Measurements from ENCODE around the gene TNK1. TPM values are rescaled to one million over a fixed set of nuclear protein-coding genes. Genes with fewer than 3 reads are reported as not detected.

The TNK1 gene
- total RNA-seq, 4 donors from 2014 or later, result 13.0 to 25.4 (median 19.7) TPM

- no peak for DNase-seq (ENCODE audit: low spot score in 2 of 2)
- intact Hi-C loops (cut with DNase I; ENCODE audit: low total_unique reads), result loop anchor here (10.0 kb wide), 1 partner anchor 55 kb away; no protein-coding TSS in a partner anchor
- no peak within 1 kb of the TSS for H3K4me3 ChIP-seq (ENCODE audit: low read depth, poor library complexity, severe bottlenecking)
- TF ChIP-seq CTCF (IDR thresholded peaks at IDR 0.05), result no peak
- TF ChIP-seq POLR2A (IDR thresholded peaks at IDR 0.05), result no peak
- 74 to 85% methylated on average over 9 to 17 of the region's 17 CpGs for WGBS, 2 donors
Observed at GRCh38 chr17:7419819-7420610, 39.1 kb downstream of the TNK1 start, which contains the start of gene SPEM1. SPEM1 (plus strand) TSS chr17:7420324; CDS start chr17:7420385, 61 bp downstream.

DNA sequence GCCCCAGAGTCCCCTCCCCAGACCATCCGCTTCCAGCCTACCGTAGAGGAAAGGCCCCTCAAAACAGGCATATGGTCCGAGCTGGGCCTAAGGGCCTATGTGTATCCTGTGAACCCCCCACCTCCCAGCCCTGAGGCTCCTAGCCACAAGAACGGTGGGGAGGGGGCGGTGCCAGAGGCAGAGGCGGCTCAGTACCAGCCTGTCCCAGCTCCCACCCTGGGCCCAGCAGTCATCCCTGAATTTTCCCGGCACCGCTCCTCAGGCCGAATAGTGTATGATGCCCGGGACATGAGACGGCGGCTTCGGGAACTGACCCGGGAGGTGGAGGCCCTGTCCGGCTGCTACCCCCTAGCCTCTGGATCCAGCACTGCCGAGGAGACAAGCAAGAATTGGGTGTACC, 40.3 kb downstream of the TNK1 start:
- no peak for TF ChIP-seq POLR2A (IDR thresholded peaks at IDR 0.05)
- TF ChIP-seq CTCF (IDR thresholded peaks at IDR 0.05), result no peak
- intact Hi-C loops (cut with DNase I; ENCODE audit: low total_unique reads), result loop anchor here (10.0 kb wide), 1 partner anchor 56 kb away; no protein-coding TSS in a partner anchor
- no peak overlapping the region for H3K4me3 ChIP-seq (ENCODE audit: low read depth, poor library complexity, severe bottlenecking)
- WGBS, 2 donors, result 93 to 95% methylated on average over 16 of the region's 16 CpGs
- no peak for DNase-seq (ENCODE audit: low spot score in 2 of 2)

- TF ChIP-seq POLR2A (IDR thresholded peaks at IDR 0.05) (no peak), CTCF (IDR thresholded peaks at IDR 0.05) (no peak)
- intact Hi-C loops (cut with DNase I; ENCODE audit: low total_unique reads), result loop anchor here (10.0 kb wide), 1 partner anchor 59 kb away; no protein-coding TSS in a partner anchor
- no peak for DNase-seq (ENCODE audit: low spot score in 2 of 2)
- WGBS, 2 donors, result 68 to 76% methylated on average over 4 of the region's 4 CpGs
- no peak overlapping the region for H3K4me3 ChIP-seq (ENCODE audit: low read depth, poor library complexity, severe bottlenecking)
Observed at GRCh38 chr17:7423679-7424078, 42.8 kb downstream of the TNK1 start.

- no peak for DNase-seq (ENCODE audit: low spot score in 2 of 2)
- intact Hi-C loops (cut with DNase I; ENCODE audit: low total_unique reads), result loop anchor here (10.0 kb wide), 1 partner anchor 61 kb away; no protein-coding TSS in a partner anchor
- no peak within 1 kb of the TSS for H3K4me3 ChIP-seq (ENCODE audit: low read depth, poor library complexity, severe bottlenecking)
- TF ChIP-seq CTCF (IDR thresholded peaks at IDR 0.05), result no peak
- TF ChIP-seq POLR2A (IDR thresholded peaks at IDR 0.05), result no peak
- WGBS, 2 donors, result 83 to 92% methylated on average over 7 of the region's 7 CpGs
Observed at GRCh38 chr17:7425316-7425715, 44.4 kb downstream of the TNK1 start, which contains the start of gene SPEM2. SPEM2 (plus strand) TSS chr17:7425616; CDS start chr17:7425689, 73 bp downstream.

GRCh38 chr17:7425756-7426155, 44.9 kb downstream of the TNK1 start:
- 91% methylated on average over 8 of the region's 8 CpGs for WGBS, 2 donors

More at GRCh38 chr17:7425756-7426155, 44.9 kb downstream of the TNK1 start:
- intact Hi-C loops (cut with DNase I; ENCODE audit: low total_unique reads), result loop anchor here (10.0 kb wide), 1 partner anchor 61 kb away; no protein-coding TSS in a partner anchor
- TF ChIP-seq POLR2A (IDR thresholded peaks at IDR 0.05) (no peak), CTCF (IDR thresholded peaks at IDR 0.05) (no peak)
- H3K4me3 ChIP-seq (ENCODE audit: low read depth, poor library complexity, severe bottlenecking), result no peak overlapping the region
- DNase-seq (ENCODE audit: low spot score in 2 of 2), result no peak
